HEK293 (cell line): ENCODE results near the gene VSTM2B.

Experiments
- CTCF ChIP-seq: fragments of 450-650 bp; formaldehyde crosslinking; IDR thresholded peaks from 2 replicates; pipeline ENCODE4 v1.5.1; 2016; ENCODE audit warnings: missing biosample characterization, missing genetic modification characterization
- KLF16 ChIP-seq: fragments of 450-650 bp; formaldehyde crosslinking; IDR thresholded peaks from 2 replicates; pipeline ENCODE4 v1.5.1; 2017; ENCODE audit warnings: missing biosample characterization, missing genetic modification characterization
- PRDM10 ChIP-seq: fragments of 450-650 bp; formaldehyde crosslinking; IDR thresholded peaks from 2 replicates; pipeline ENCODE4 v1.5.1; 2016; ENCODE audit warnings: missing biosample characterization, missing genetic modification characterization
- ZNF19 ChIP-seq: fragments of 450-650 bp; formaldehyde crosslinking; IDR thresholded peaks from 2 replicates; pipeline ENCODE4; 2016; ENCODE audit warnings: missing biosample characterization, missing genetic modification characterization, low read depth
- ZNF274 ChIP-seq, 2 experiments: fragments of 200-500 bp in 1 of 2; fragments of 450-650 bp in 1 of 2; sonication (Bioruptor generic) in 1 of 2; formaldehyde crosslinking in 1 of 2; IDR thresholded peaks; 2 replicates each; pipeline versions ENCODE4 v1.5.1 to v1.6.1; 2014 to 2016; ENCODE audit warnings: borderline replicate concordance in 1 of 2, inconsistent platforms in 1 of 2, low read length in 1 of 2, missing biosample characterization in 1 of 2, missing genetic modification characterization in 1 of 2
- ZNF362 ChIP-seq: fragments of 450-650 bp; formaldehyde crosslinking; IDR thresholded peaks from 2 replicates; pipeline ENCODE4 v1.5.1; 2016; ENCODE audit warnings: missing biosample characterization, missing genetic modification characterization
- ZNF37A ChIP-seq: fragments of 450-650 bp; IDR thresholded peaks from 2 replicates; pipeline ENCODE4 v1.5.1; 2018; ENCODE audit warnings: missing biosample characterization, missing genetic modification characterization
- ZNF580 ChIP-seq: fragments of 450-650 bp; formaldehyde crosslinking; IDR thresholded peaks from 2 replicates; pipeline ENCODE4 v1.5.1; 2016; ENCODE audit warnings: missing biosample characterization, missing genetic modification characterization

- no peak for TF ChIP-seq CTCF (tag by site-specific recombination)
- TF ChIP-seq PRDM10 (tag by site-specific recombination) = no peak
- no peak for TF ChIP-seq ZNF274 (IDR thresholded peaks at IDR 0.05; ENCODE audit: low read length)
- TF ChIP-seq ZNF274 (tag by site-specific recombination; IDR thresholded peaks at IDR 0.05; ENCODE audit: borderline replicate concordance) = no peak
- TF ChIP-seq ZNF362 (tag by site-specific recombination) = no peak
- no peak for TF ChIP-seq ZNF19 (tag by site-specific recombination)
- no peak for TF ChIP-seq KLF16
- TF ChIP-seq ZNF580 = no peak
- no peak for TF ChIP-seq ZNF37A (tag by site-specific recombination)
Observed at GRCh38 chr19:29598036-29598435, 72.2 kb downstream of the VSTM2B start.
